Suprapubic skin (tissue), 4 donors: ENCODE results near the gene TOM1.

Source experiments
- CTCF ChIP-seq, 2 donors: fragments of 200-600 bp in 1 of 2; fragments of 450-650 bp in 1 of 2; sonication (generic) in 1 of 2; IDR thresholded peaks; one replicate each; pipeline ENCODE4 v1.5.1; 2016 to 2019; ENCODE audit warnings: antibody characterized with exemption in 2 of 2, mild to moderate bottlenecking in 1 of 2, moderate library complexity in 1 of 2
- EP300 ChIP-seq: sonication (generic); formaldehyde crosslinking; IDR thresholded peaks from one replicate; pipeline ENCODE4 v1.6.1; 2017; ENCODE audit warnings: antibody characterized with exemption
- POLR2A ChIP-seq, 2 donors: fragments of 450-650 bp; IDR thresholded peaks; one replicate each; pipeline ENCODE4 v1.6.1; 2017; ENCODE audit warnings: antibody characterized with exemption in 2 of 2, mild to moderate bottlenecking in 2 of 2, moderate library complexity in 2 of 2
- POLR2AphosphoS5 ChIP-seq, 3 donors: sonication (generic); formaldehyde crosslinking; IDR thresholded peaks; one replicate each; pipeline ENCODE4 v1.6.1; 2017; ENCODE audit warnings: antibody characterized with exemption in 3 of 3

GRCh38 chr22:35301372-35301874, 1.7 kb downstream of the TOM1 start:
- TF ChIP-seq CTCF (IDR thresholded peaks at IDR 0.05) (no peak), POLR2A (IDR thresholded peaks at IDR 0.05) (peak in 1 of 2 donors; percentile 41), POLR2AphosphoS5 (IDR thresholded peaks at IDR 0.05) (peak; percentile 70 to 99 (median 80)), EP300 (no peak)
